Smooth muscle cell (in vitro differentiated cells): ENCODE results near the gene GPR15LG. TPM values are rescaled to one million over a fixed set of nuclear protein-coding genes. Genes with fewer than 3 reads are reported as not detected.

Source experiments
- DNase-seq: peaks from one replicate; lab custom pipeline; 2025; ENCODE audit not compliant: unreplicated experiment; lab: John Stamatoyannopoulos, UW
- H2AFZ ChIP-seq: fragments of 200-600 bp; sonication (generic); 2 replicates; pipeline ENCODE4 v1.6.0; 2016; ENCODE audit warnings: antibody characterized with exemption, low read depth, mild to moderate bottlenecking
- H3F3A ChIP-seq: fragments of 200-600 bp; sonication (generic); 2 replicates; pipeline ENCODE4 v1.6.0; 2017; ENCODE audit warnings: antibody characterized with exemption, low read depth
- H3K27ac ChIP-seq: fragments of 200-600 bp; sonication (generic); 2 replicates; pipeline ENCODE4 v1.5.1; 2016; ENCODE audit warnings: low read depth, mild to moderate bottlenecking
- H3K27me3 ChIP-seq: fragments of 200-600 bp; sonication (generic); 2 replicates; pipeline ENCODE4 v1.6.1; 2016; ENCODE audit warnings: low read depth, mild to moderate bottlenecking
- H3K36me3 ChIP-seq: fragments of 200-600 bp; sonication (generic); 2 replicates; pipeline ENCODE4 v1.5.1; 2016; ENCODE audit warnings: low read depth
- H3K4me1 ChIP-seq: fragments of 200-600 bp; sonication (generic); 2 replicates; pipeline ENCODE4 v1.5.1; 2016; ENCODE audit warnings: low read depth
- H3K4me2 ChIP-seq: fragments of 200-600 bp; sonication (generic); 2 replicates; pipeline ENCODE4 v1.6.0; 2016; ENCODE audit warnings: mild to moderate bottlenecking
- H3K4me3 ChIP-seq: fragments of 200-600 bp; sonication (generic); 2 replicates; pipeline ENCODE4 v1.5.1; 2016; ENCODE audit warnings: mild to moderate bottlenecking
- H3K79me2 ChIP-seq: fragments of 200-600 bp; sonication (generic); 2 replicates; pipeline ENCODE4 v1.6.0; 2016; ENCODE audit warnings: low read depth, mild to moderate bottlenecking
- H3K9ac ChIP-seq: fragments of 200-600 bp; sonication (generic); 2 replicates; pipeline ENCODE4 v1.6.0; 2016; ENCODE audit warnings: low read depth
- H3K9me3 ChIP-seq: fragments of 200-600 bp; sonication (generic); replicated peaks from 2 replicates; pipeline ENCODE4 v1.5.1; 2016; ENCODE audit warnings: low read depth
- H4K20me1 ChIP-seq: fragments of 200-600 bp; sonication (generic); 2 replicates; pipeline ENCODE4 v1.6.0; 2016; ENCODE audit warnings: low read depth
- CTCF ChIP-seq: fragments of 200-600 bp; sonication (generic); IDR thresholded peaks from 2 replicates; pipeline ENCODE4 v1.5.1; 2017; ENCODE audit warnings: borderline replicate concordance, mild to moderate bottlenecking, antibody characterized with exemption; ENCODE audit not compliant: insufficient read depth, poor library complexity, severe bottlenecking
- WGBS: methylation state at CpG from one replicate; pipeline ENCODE4 v1.1.7; 2016; ENCODE audit warnings: low lambda C conversion rate; 5-methylcytosine and 5-hydroxymethylcytosine counted together
- polyA plus RNA-seq: library from polyadenylated mRNA; unstranded; fragments of >200 nt; fragmentation: Nextera tagmentation; extraction: Ambion mirVana; gene quantifications from 2 replicates; pipeline ENCODE4 v1.2.1, GENCODE V29; 2016
- total RNA-seq: library from RNA; depleted of rRNA; stranded (reverse); fragments of >200 nt; gene quantifications from 2 replicates; pipeline ENCODE4 v1.2.3, GENCODE V29; 2014

Gene GPR15LG
- total and polyA plus RNA-seq, 2 experiments from 2014 or later = 0.49 to 1.6 TPM

GRCh38 chr10:84185526-84186175 lies 12.1 kb downstream of the GPR15LG start:
- no peak overlapping the region for H3K4me2 ChIP-seq
- H3K4me1 ChIP-seq = no peaks in the 10 kb centered on the region
- H3K4me3 ChIP-seq = no peak overlapping the region
- H3K9ac ChIP-seq = no peak overlapping the region
- no peaks in the 10 kb centered on the region for H4K20me1 ChIP-seq
- no peak for DNase-seq
- no peak overlapping the region for H3K27ac ChIP-seq
- 86% methylated on average over 11 of the region's 11 CpGs for WGBS
- no peaks in the 10 kb centered on the region for H3K36me3 ChIP-seq
- no peaks in the 10 kb centered on the region for H3K79me2 ChIP-seq
- no peaks in the 10 kb centered on the region for H3F3A ChIP-seq
- no peaks in the 10 kb centered on the region for H3K27me3 ChIP-seq
- no peak overlapping the region for H2AFZ ChIP-seq
- no peaks in the 10 kb centered on the region for H3K9me3 ChIP-seq
- no peak for TF ChIP-seq CTCF

- H3F3A ChIP-seq = no peaks in the 10 kb centered on the region
- no peak overlapping the region for H2AFZ ChIP-seq
- peaks cover 25% of the 10 kb centered on the region for H3K27me3 ChIP-seq
- H3K9ac ChIP-seq = no peak overlapping the region
- no peak for DNase-seq
- H3K4me1 ChIP-seq = no peaks in the 10 kb centered on the region
- H3K36me3 ChIP-seq = no peaks in the 10 kb centered on the region
- no peak overlapping the region for H3K4me3 ChIP-seq
- no peaks in the 10 kb centered on the region for H3K79me2 ChIP-seq
- H3K4me2 ChIP-seq = no peak overlapping the region
- H3K9me3 ChIP-seq = no peaks in the 10 kb centered on the region
- 85% methylated on average over 3 of the region's 3 CpGs for WGBS
- H3K27ac ChIP-seq = no peak overlapping the region
- H4K20me1 ChIP-seq = no peaks in the 10 kb centered on the region
- no peak for TF ChIP-seq CTCF
These were observed 15.2 kb downstream of the GPR15LG start for GRCh38 chr10:84188815-84189214.

- Histone ChIP-seq H3K9ac (no peak overlapping the region), H3K9me3 (no peaks in the 10 kb centered on the region), H3K4me3 (no peak overlapping the region), H3K79me2 (no peaks in the 10 kb centered on the region), H3F3A (no peaks in the 10 kb centered on the region), H3K4me2 (no peak overlapping the region), H3K27ac (no peak overlapping the region), H3K4me1 (no peaks in the 10 kb centered on the region), H4K20me1 (no peaks in the 10 kb centered on the region), H3K36me3 (no peaks in the 10 kb centered on the region), H2AFZ (no peak overlapping the region), H3K27me3 (peaks cover 43% of the 10 kb centered on the region)
- no peak for TF ChIP-seq CTCF
- WGBS = 94% methylated on average over 3 of the region's 3 CpGs
- no peak for DNase-seq
These were observed 17.0 kb downstream of the GPR15LG start for GRCh38 chr10:84190621-84191020.

GRCh38 chr10:84191106-84191505 lies 17.5 kb downstream of the GPR15LG start:
- DNase-seq = no peak
- Histone ChIP-seq H3K9me3 (no peaks in the 10 kb centered on the region), H3K27me3 (peaks cover 48% of the 10 kb centered on the region), H3F3A (no peaks in the 10 kb centered on the region), H2AFZ (no peak overlapping the region), H3K79me2 (no peaks in the 10 kb centered on the region), H3K4me1 (no peaks in the 10 kb centered on the region), H4K20me1 (no peaks in the 10 kb centered on the region), H3K36me3 (no peaks in the 10 kb centered on the region), H3K27ac (no peak overlapping the region), H3K4me2 (no peak overlapping the region), H3K9ac (no peak overlapping the region), H3K4me3 (no peak overlapping the region)
- 83% methylated on average over 5 of the region's 5 CpGs for WGBS
- no peak for TF ChIP-seq CTCF
